ENCODE measurements around the gene REPIN1.

DNA sequence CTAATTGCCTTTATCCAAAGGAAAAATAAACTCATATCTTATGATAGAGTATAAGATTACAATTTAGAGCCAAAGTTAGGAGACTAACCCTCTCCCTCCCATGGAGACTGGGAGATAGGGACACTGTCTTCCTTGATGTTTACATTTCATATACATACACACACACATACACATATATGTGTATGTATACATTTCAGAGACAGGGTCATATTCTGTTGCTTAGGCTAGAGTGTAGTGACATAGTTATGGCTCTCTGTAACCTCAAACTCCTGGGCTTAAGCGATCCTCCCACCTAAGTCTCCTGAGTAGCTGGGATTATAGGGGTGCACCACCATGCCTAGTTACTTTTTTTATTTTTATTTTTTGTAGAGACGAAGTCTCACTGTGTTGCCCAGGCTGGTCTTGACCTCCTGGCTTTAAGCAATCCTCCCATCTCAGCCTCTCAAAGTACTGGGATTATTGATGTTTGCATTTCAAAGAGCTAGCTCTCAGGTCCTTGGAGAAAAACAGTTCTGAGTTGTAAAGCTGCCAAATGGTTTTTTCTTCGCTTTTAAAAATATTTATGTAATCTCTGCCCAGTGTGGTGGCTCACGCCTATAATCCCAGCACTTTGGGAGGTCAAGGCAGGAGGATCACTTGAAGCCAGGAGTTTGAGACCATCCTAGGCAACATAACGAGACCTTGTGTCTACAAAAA lies 8.1 kb upstream of the REPIN1 start:
- TF ChIP-seq POLR2A (IDR thresholded peaks at IDR 0.05) = no peak
- TF ChIP-seq, protein P1, sequence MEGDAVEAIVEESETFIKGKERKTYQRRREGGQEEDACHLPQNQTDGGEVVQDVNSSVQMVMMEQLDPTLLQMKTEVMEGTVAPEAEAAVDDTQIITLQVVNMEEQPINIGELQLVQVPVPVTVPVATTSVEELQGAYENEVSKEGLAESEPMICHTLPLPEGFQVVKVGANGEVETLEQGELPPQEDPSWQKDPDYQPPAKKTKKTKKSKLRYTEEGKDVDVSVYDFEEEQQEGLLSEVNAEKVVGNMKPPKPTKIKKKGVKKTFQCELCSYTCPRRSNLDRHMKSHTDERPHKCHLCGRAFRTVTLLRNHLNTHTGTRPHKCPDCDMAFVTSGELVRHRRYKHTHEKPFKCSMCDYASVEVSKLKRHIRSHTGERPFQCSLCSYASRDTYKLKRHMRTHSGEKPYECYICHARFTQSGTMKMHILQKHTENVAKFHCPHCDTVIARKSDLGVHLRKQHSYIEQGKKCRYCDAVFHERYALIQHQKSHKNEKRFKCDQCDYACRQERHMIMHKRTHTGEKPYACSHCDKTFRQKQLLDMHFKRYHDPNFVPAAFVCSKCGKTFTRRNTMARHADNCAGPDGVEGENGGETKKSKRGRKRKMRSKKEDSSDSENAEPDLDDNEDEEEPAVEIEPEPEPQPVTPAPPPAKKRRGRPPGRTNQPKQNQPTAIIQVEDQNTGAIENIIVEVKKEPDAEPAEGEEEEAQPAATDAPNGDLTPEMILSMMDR (IDR thresholded peaks at IDR 0.05 in 8 of 11, conservative IDR thresholded peaks at IDR 0.05 in 3 of 11) = no peak
- TF ChIP-seq POLR2AphosphoS5 (IDR thresholded peaks at IDR 0.05) = no peak

All from spleen (tissue), 7 donors.